Prostate gland (tissue), 2 donors: ENCODE measurements around the gene SYTL2. TPM values are rescaled to one million over a fixed set of nuclear protein-coding genes. Genes with fewer than 3 reads are reported as not detected.

Experiments
- DNase-seq: peaks from one replicate; pipeline ENCODE4 v3.0.0-alpha.2; 2019; ENCODE audit warnings: low spot score
- H3K27ac ChIP-seq, 2 donors: fragments of 200-600 bp; sonication (generic); 2 replicates each; pipeline ENCODE4 v1.5.1; 2017 to 2019
- H3K27me3 ChIP-seq: fragments of 200-600 bp; sonication (generic); replicated peaks from 2 replicates; pipeline ENCODE4 v1.5.1; 2019; ENCODE audit not compliant: insufficient read depth
- H3K36me3 ChIP-seq, 2 donors: fragments of 200-600 bp; sonication (generic); 1 replicate in 1 of 2; 2 replicates in 1 of 2; pipeline versions ENCODE4 v1.5.1 to v1.8.1; 2017 to 2019
- H3K4me1 ChIP-seq: fragments of 200-600 bp; sonication (generic); replicated peaks from 2 replicates; pipeline ENCODE4 v1.5.1; 2019
- H3K4me3 ChIP-seq, 2 donors: fragments of 200-600 bp; sonication (generic); 2 replicates each; pipeline ENCODE4 v1.5.1; 2017 to 2019
- H3K9me3 ChIP-seq: fragments of 200-600 bp; sonication (generic); 2 replicates; pipeline ENCODE4 v1.5.1; 2017
- CTCF ChIP-seq, 4 experiments: fragments of 200-600 bp in 2 of 4; fragments of 450-650 bp in 2 of 4; sonication (generic) in 2 of 4; IDR thresholded peaks; 1 replicate in 3 of 4; 2 replicates in 1 of 4; pipeline ENCODE4 v1.5.1; 2016 to 2019; ENCODE audit warnings: antibody characterized with exemption in 4 of 4, mild to moderate bottlenecking in 2 of 4, moderate library complexity in 2 of 4
- POLR2A ChIP-seq: fragments of 450-650 bp; IDR thresholded peaks from one replicate; pipeline ENCODE4 v1.6.1; 2016; ENCODE audit warnings: antibody characterized with exemption, mild to moderate bottlenecking
- POLR2AphosphoS5 ChIP-seq: sonication (generic); formaldehyde crosslinking; IDR thresholded peaks from one replicate; pipeline ENCODE4 v1.6.1; 2017; ENCODE audit warnings: antibody characterized with exemption
- WGBS: methylation state at CpG from one replicate; pipeline ENCODE4 v1.1.5; 2018; 5-methylcytosine and 5-hydroxymethylcytosine counted together
- intact Hi-C: fragments of 100-400 bp; cut with DNase I; formaldehyde crosslinking; loops from one replicate; pipeline ENCODE4 v1.14.2; 2022
- total RNA-seq, 2 donors: library from RNA; depleted of rRNA; stranded (reverse); fragments of >200 nt; gene quantifications; one replicate each; pipeline ENCODE4 v1.1.0, GENCODE V29; 2016

Gene SYTL2
- total RNA-seq, 2 donors from 2014 or later = 52.2 to 105 TPM

- Histone ChIP-seq H3K4me1 (peaks cover 2% of the 10 kb centered on the region), H3K36me3 (no peaks in the 10 kb centered on the region), H3K9me3 (no peaks in the 10 kb centered on the region), H3K4me3 (peak overlapping the region in 1 of 2 donors; percentile 93), H3K27ac (peak overlapping the region; percentile 95 to 98), H3K27me3 (no peaks in the 10 kb centered on the region)
- no peak for TF ChIP-seq CTCF (IDR thresholded peaks at IDR 0.05)
- TF ChIP-seq POLR2A = no peak
- no peak for TF ChIP-seq POLR2AphosphoS5
- 73% methylated on average over 5 of the region's 5 CpGs for WGBS
- no peak for DNase-seq
- intact Hi-C loops = loop anchor here (2.0 kb wide), 1 partner anchor 37 kb away; the partner anchor contains the start of gene TMEM126B
Observed at GRCh38 chr11:85665733-85666132, 145.2 kb downstream of the SYTL2 start.

GRCh38 chr11:85664615-85665481 lies 146.1 kb downstream of the SYTL2 start, which contains the start of gene CREBZF:
TSS of gene CREBZF (minus strand) at chr11:85665129. CDS start at chr11:85664875, 254 bp downstream.
- peak; percentile 92 for DNase-seq
- peaks cover 2% of the 10 kb centered on the region for H3K4me1 ChIP-seq
- H3K27me3 ChIP-seq = no peaks in the 10 kb centered on the region
- H3K4me3 ChIP-seq = peak within 1 kb of the TSS; percentile 78 to 93
- under 1% methylated on average over 67 of the region's 67 CpGs for WGBS
- intact Hi-C loops = loop anchor here (2.0 kb wide), 1 partner anchor 36 kb away; the partner anchor contains the start of gene TMEM126B
- TF ChIP-seq CTCF (IDR thresholded peaks at IDR 0.05) (peak in 1 of 4 experiments; percentile 3), POLR2AphosphoS5 (peak; percentile 96), POLR2A (peak; percentile 98)
- H3K27ac ChIP-seq = peak within 1 kb of the TSS; percentile 95 to 98
- no peaks in the 10 kb centered on the region for H3K9me3 ChIP-seq
- H3K36me3 ChIP-seq = no peaks in the 10 kb centered on the region

GRCh38 chr11:85663753-85664614 lies 147.0 kb downstream of the SYTL2 start:
- Histone ChIP-seq H3K36me3 (no peaks in the 10 kb centered on the region), H3K27me3 (no peaks in the 10 kb centered on the region), H3K4me1 (peaks cover 2% of the 10 kb centered on the region), H3K27ac (peak overlapping the region; percentile 95 to 98), H3K9me3 (no peaks in the 10 kb centered on the region), H3K4me3 (peak overlapping the region; percentile 78 to 93)
- WGBS = under 1% methylated on average over 72 of the region's 73 CpGs
- TF ChIP-seq POLR2AphosphoS5 = peak; percentile 36
- TF ChIP-seq CTCF (IDR thresholded peaks at IDR 0.05) = peak; percentile 36 to 75 (median 63)
- peak; percentile 34 for TF ChIP-seq POLR2A
- intact Hi-C loops = loop anchor here (2.0 kb wide), 1 partner anchor 35 kb away; the partner anchor contains the start of gene TMEM126B
- peak; percentile 84 for DNase-seq

GRCh38 chr11:85663080-85663752 lies 147.7 kb downstream of the SYTL2 start:
- no peak for TF ChIP-seq POLR2AphosphoS5
- no peak for TF ChIP-seq CTCF (IDR thresholded peaks at IDR 0.05)
- TF ChIP-seq POLR2A = no peak
- DNase-seq = no peak
- H3K36me3 ChIP-seq = no peaks in the 10 kb centered on the region
- 1% methylated on average over 10 of the region's 10 CpGs for WGBS
- H3K4me3 ChIP-seq = peak overlapping the region; percentile 78 to 93
- intact Hi-C loops = no loop called here
- H3K9me3 ChIP-seq = no peaks in the 10 kb centered on the region
- peaks cover 2% of the 10 kb centered on the region for H3K4me1 ChIP-seq
- H3K27me3 ChIP-seq = no peaks in the 10 kb centered on the region
- H3K27ac ChIP-seq = peak overlapping the region; percentile 95 to 98
